ENCODE measurements around the gene IMPA2.
A peak's percentile ranks its signal among the peaks of the same experiment; 100 is the strongest.

IMPA2 gene

GRCh38 chr18:11983592-11983991 lies 2.3 kb downstream of the IMPA2 start:
- no peak overlapping the region for H3K4me3 ChIP-seq (replicated peaks; ENCODE audit: low read depth, low read length)
- DNase-seq (ENCODE audit: low read depth) = no peak
- TF ChIP-seq CTCF (IDR thresholded peaks at IDR 0.05; ENCODE audit: low read length, missing control alignments) = no peak

- no peak overlapping the region for H3K4me3 ChIP-seq (replicated peaks; ENCODE audit: low read depth, low read length)
- no peak for DNase-seq (ENCODE audit: low read depth)
- TF ChIP-seq CTCF (IDR thresholded peaks at IDR 0.05; ENCODE audit: low read length, missing control alignments) = no peak
Measured at GRCh38 chr18:11984091-11984490, 2.8 kb downstream of the IMPA2 start.

GRCh38 chr18:11985586-11985985 lies 4.3 kb downstream of the IMPA2 start:
- no peak for DNase-seq (ENCODE audit: low read depth)
- no peak for TF ChIP-seq CTCF (IDR thresholded peaks at IDR 0.05; ENCODE audit: low read length, missing control alignments)
- H3K4me3 ChIP-seq (replicated peaks; ENCODE audit: low read depth, low read length) = no peak overlapping the region

- no peak for DNase-seq (ENCODE audit: low read depth)
- no peak for TF ChIP-seq CTCF (IDR thresholded peaks at IDR 0.05; ENCODE audit: low read length, missing control alignments)
- no peak overlapping the region for H3K4me3 ChIP-seq (replicated peaks; ENCODE audit: low read depth, low read length)
Measured at GRCh38 chr18:11986061-11986460, 4.8 kb downstream of the IMPA2 start.

GRCh38 chr18:11987527-11987926 lies 6.2 kb downstream of the IMPA2 start:
- DNase-seq (ENCODE audit: low read depth) = peak; percentile 31
- TF ChIP-seq CTCF (IDR thresholded peaks at IDR 0.05; ENCODE audit: low read length, missing control alignments) = no peak
- H3K4me3 ChIP-seq (replicated peaks; ENCODE audit: low read depth, low read length) = no peak overlapping the region

GRCh38 chr18:11989174-11989573 lies 7.9 kb downstream of the IMPA2 start:
- no peak overlapping the region for H3K4me3 ChIP-seq (replicated peaks; ENCODE audit: low read depth, low read length)
- no peak for TF ChIP-seq CTCF (IDR thresholded peaks at IDR 0.05; ENCODE audit: low read length, missing control alignments)
- DNase-seq (ENCODE audit: low read depth) = no peak

- no peak for TF ChIP-seq CTCF (IDR thresholded peaks at IDR 0.05; ENCODE audit: low read length, missing control alignments)
- DNase-seq (ENCODE audit: low read depth) = no peak
Measured at GRCh38 chr18:11989966-11990380, 8.7 kb downstream of the IMPA2 start.

More at GRCh38 chr18:11989966-11990380, 8.7 kb downstream of the IMPA2 start:
- H3K4me3 ChIP-seq (replicated peaks; ENCODE audit: low read depth, low read length) = no peak overlapping the region
